Measurements from ENCODE around the gene INTS12.
"Not testable (repeated sequence)": the region's sequence is repeated elsewhere in the genome, so short reads cannot be mapped to it uniquely, and the experiment has no call there.

INTS12 gene

GRCh38 chr4:105708181-105709080, at the start of gene INTS12, which contains the start of gene GSTCD:
TSS of gene INTS12 (minus strand) at chr4:105708689. CDS start at chr4:105700005, 8,684 bp downstream.
TSS of gene GSTCD (plus strand) at chr4:105708784. CDS start at chr4:105717614, 8,830 bp downstream.
- peak; percentile 85 for DNase-seq

- no peak for DNase-seq
These were observed 46.9 kb upstream of the INTS12 start for GRCh38 chr4:105755375-105755774.

GRCh38 chr4:105753361-105753760, 44.9 kb upstream of the INTS12 start:
- DNase-seq: no peak

- no peak for DNase-seq
These were observed 43.3 kb upstream of the INTS12 start for GRCh38 chr4:105751718-105752299.

GRCh38 chr4:105748222-105748621, 39.7 kb upstream of the INTS12 start:
- DNase-seq: no peak

- DNase-seq: no peak
These were observed 33.1 kb upstream of the INTS12 start for GRCh38 chr4:105741548-105741947.

GRCh38 chr4:105735217-105735616, 26.7 kb upstream of the INTS12 start:
- not testable (repeated sequence) for DNase-seq

- not testable (repeated sequence) for DNase-seq
These were observed 21.4 kb upstream of the INTS12 start for GRCh38 chr4:105729895-105730294.

- no peak for DNase-seq
These were observed 17.1 kb upstream of the INTS12 start for GRCh38 chr4:105725623-105726022.

- no peak for DNase-seq
These were observed 10.7 kb upstream of the INTS12 start for GRCh38 chr4:105719204-105719603.

GRCh38 chr4:105715692-105716278, 7.3 kb upstream of the INTS12 start:
- DNase-seq: no peak

- no peak for DNase-seq
These were observed 6.4 kb upstream of the INTS12 start for GRCh38 chr4:105714932-105715331.

GRCh38 chr4:105714071-105714521, 5.6 kb upstream of the INTS12 start:
- DNase-seq: no peak

GRCh38 chr4:105712766-105713165, 4.3 kb upstream of the INTS12 start:
- DNase-seq: no peak

GRCh38 chr4:105710678-105711077, 2.2 kb upstream of the INTS12 start:
- DNase-seq: no peak

GRCh38 chr4:105710012-105710600, 1.6 kb upstream of the INTS12 start:
- DNase-seq: no peak

GRCh38 chr4:105709081-105709450, 577 bp upstream of the INTS12 start:
- DNase-seq: no peak

GRCh38 chr4:105707782-105708180, 708 bp downstream of the INTS12 start:
- no peak for DNase-seq

- DNase-seq: no peak
These were observed 9.9 kb downstream of the INTS12 start for GRCh38 chr4:105698607-105699006.

- DNase-seq: not testable (repeated sequence)
These were observed 12.7 kb downstream of the INTS12 start for GRCh38 chr4:105695832-105696231.

- not testable (repeated sequence) for DNase-seq
These were observed 13.7 kb downstream of the INTS12 start for GRCh38 chr4:105694812-105695211.

GRCh38 chr4:105686571-105686970, 21.9 kb downstream of the INTS12 start:
- DNase-seq: no peak

- DNase-seq: no peak
These were observed 25.5 kb downstream of the INTS12 start for GRCh38 chr4:105683038-105683437.
